Non-pigmented ciliary epithelial cell (primary cell): ENCODE data around the gene BAHD1.
A peak's percentile ranks its signal among the peaks of the same experiment; 100 is the strongest.
"Not testable (repeated sequence)": the region's sequence is repeated elsewhere in the genome, so short reads cannot be mapped to it uniquely, and the experiment has no call there.

ENCODE experiments used
- DNase-seq: peaks from one replicate; pipeline ENCODE4 v3.0.0-alpha.2; 2010; ENCODE audit warnings: low read depth

Gene BAHD1

GRCh38 chr15:40445421-40445922, 4.7 kb downstream of the BAHD1 start:
- peak; percentile 23 for DNase-seq

- DNase-seq: no peak
Measured at GRCh38 chr15:40446144-40446543, 5.4 kb downstream of the BAHD1 start.

GRCh38 chr15:40448354-40448753, 7.6 kb downstream of the BAHD1 start:
- DNase-seq: no peak

GRCh38 chr15:40449275-40449674, 8.5 kb downstream of the BAHD1 start:
- DNase-seq: no peak

GRCh38 chr15:40450047-40450446, 9.3 kb downstream of the BAHD1 start:
- DNase-seq: no peak

- DNase-seq: no peak
Measured at GRCh38 chr15:40451527-40452158, 10.9 kb downstream of the BAHD1 start.

- DNase-seq: no peak
Measured at GRCh38 chr15:40452296-40453090, 11.7 kb downstream of the BAHD1 start.

- DNase-seq: not testable (repeated sequence)
Measured at GRCh38 chr15:40453941-40454340, 13.2 kb downstream of the BAHD1 start.

- no peak for DNase-seq
Measured at GRCh38 chr15:40454904-40455391, 14.2 kb downstream of the BAHD1 start.

- DNase-seq: no peak
Measured at GRCh38 chr15:40456299-40456712, 15.6 kb downstream of the BAHD1 start.

- DNase-seq: no peak
Measured at GRCh38 chr15:40456738-40457137, 16.0 kb downstream of the BAHD1 start.

- no peak for DNase-seq
Measured at GRCh38 chr15:40458495-40459371, 18.0 kb downstream of the BAHD1 start.

GRCh38 chr15:40459391-40460015, 18.8 kb downstream of the BAHD1 start:
- no peak for DNase-seq

- DNase-seq: no peak
Measured at GRCh38 chr15:40460404-40460803, 19.7 kb downstream of the BAHD1 start.

- DNase-seq: no peak
Measured at GRCh38 chr15:40461958-40462357, 21.2 kb downstream of the BAHD1 start.

- DNase-seq: no peak
Measured at GRCh38 chr15:40463279-40463678, 22.5 kb downstream of the BAHD1 start.

- no peak for DNase-seq
Measured at GRCh38 chr15:40463886-40464545, 23.3 kb downstream of the BAHD1 start.

GRCh38 chr15:40464595-40465185, 23.9 kb downstream of the BAHD1 start:
- no peak for DNase-seq

- DNase-seq: no peak
Measured at GRCh38 chr15:40465939-40466338, 25.2 kb downstream of the BAHD1 start.

- no peak for DNase-seq
Measured at GRCh38 chr15:40466426-40467260, 25.9 kb downstream of the BAHD1 start.
